Liver (tissue), 9 donors: Measurements from ENCODE around the gene APOBEC2. TPM values are rescaled to one million over a fixed set of nuclear protein-coding genes. Genes with fewer than 3 reads are reported as not detected.

Source experiments
- DNase-seq: peaks from one replicate; pipeline ENCODE4 v3.0.0-alpha.2; 2017; ENCODE audit warnings: low spot score
- H3K27ac ChIP-seq, 2 donors: one replicate each; pipeline ENCODE4 v1.7.0; 2013; ENCODE audit warnings: inconsistent platforms in 2 of 2, low read length in 2 of 2, control low read depth in 1 of 2, low read depth in 1 of 2, mild to moderate bottlenecking in 1 of 2
- H3K27me3 ChIP-seq, 4 donors: one replicate each; pipeline versions ENCODE4 v1.6.1 to v1.7.0; 2013; ENCODE audit warnings: low read length in 3 of 4, inconsistent platforms in 1 of 4, mild to moderate bottlenecking in 1 of 4, moderate library complexity in 1 of 4; ENCODE audit not compliant: control insufficient read depth in 4 of 4, insufficient read depth in 4 of 4
- H3K36me3 ChIP-seq, 4 donors: one replicate each; pipeline versions ENCODE4 v1.6.1 to v1.7.0; 2013; ENCODE audit warnings: low read length in 3 of 4, mild to moderate bottlenecking in 3 of 4, low read depth in 1 of 4, moderate library complexity in 1 of 4; ENCODE audit not compliant: control insufficient read depth in 4 of 4, insufficient read depth in 3 of 4
- H3K4me1 ChIP-seq, 4 donors: one replicate each; pipeline versions ENCODE4 v1.6.1 to v1.7.0; 2013; ENCODE audit warnings: low read length in 3 of 4, mild to moderate bottlenecking in 3 of 4, moderate library complexity in 1 of 4; ENCODE audit not compliant: control insufficient read depth in 4 of 4, insufficient read depth in 4 of 4
- H3K4me3 ChIP-seq, 3 donors: one replicate each; pipeline versions ENCODE4 v1.6.1 to v1.7.0; 2013; ENCODE audit warnings: low read length in 3 of 3, control low read depth in 1 of 3, low read depth in 1 of 3, mild to moderate bottlenecking in 1 of 3
- H3K9ac ChIP-seq, 2 donors: one replicate each; pipeline ENCODE4 v1.7.0; 2013; ENCODE audit warnings: low read length in 2 of 2, mild to moderate bottlenecking in 2 of 2, moderate library complexity in 2 of 2, control low read depth in 1 of 2, low read depth in 1 of 2
- H3K9me3 ChIP-seq, 4 donors: one replicate each; pipeline versions ENCODE4 v1.6.1 to v1.7.0; 2013; ENCODE audit warnings: low read length in 3 of 4; ENCODE audit not compliant: control insufficient read depth in 4 of 4
- ATF3 ChIP-seq: IDR thresholded peaks from 2 replicates; pipeline ENCODE4 v1.6.1; 2016; ENCODE audit warnings: antibody characterized with exemption
- EGR1 ChIP-seq, 2 donors: IDR thresholded peaks; 2 replicates each; pipeline ENCODE4 v1.6.1; 2016 to 2018; ENCODE audit warnings: antibody characterized with exemption in 2 of 2, low read depth in 2 of 2
- FOXA1 ChIP-seq: IDR thresholded peaks from 2 replicates; pipeline ENCODE4 v1.6.1; 2016; ENCODE audit warnings: antibody characterized with exemption
- FOXA2 ChIP-seq: IDR thresholded peaks from 2 replicates; pipeline ENCODE4 v1.6.1; 2016; ENCODE audit warnings: antibody characterized with exemption
- GABPA ChIP-seq, 2 donors: IDR thresholded peaks in 1 of 2; conservative IDR thresholded peaks in 1 of 2; 2 replicates each; pipeline ENCODE4 v1.6.1; 2016; ENCODE audit warnings: antibody characterized with exemption in 2 of 2, mild to moderate bottlenecking in 1 of 2, moderate library complexity in 1 of 2
- HNF4G ChIP-seq: IDR thresholded peaks from 2 replicates; pipeline ENCODE4 v1.6.1; 2016; ENCODE audit warnings: antibody characterized with exemption
- JUND ChIP-seq, 2 donors: IDR thresholded peaks; 2 replicates each; pipeline ENCODE4 v1.6.1; 2016; ENCODE audit warnings: antibody characterized with exemption in 2 of 2
- MAX ChIP-seq: IDR thresholded peaks from 2 replicates; pipeline ENCODE4 v1.6.1; 2016; ENCODE audit warnings: antibody characterized with exemption
- NR2F2 ChIP-seq: IDR thresholded peaks from 2 replicates; pipeline ENCODE4 v1.6.1; 2016; ENCODE audit warnings: antibody characterized with exemption
- RAD21 ChIP-seq, 2 donors: IDR thresholded peaks; 2 replicates each; pipeline ENCODE4 v1.6.1; 2016; ENCODE audit warnings: antibody characterized with exemption in 2 of 2, mild to moderate bottlenecking in 2 of 2
- REST ChIP-seq: IDR thresholded peaks from 2 replicates; pipeline ENCODE4 v1.6.1; 2016; ENCODE audit warnings: antibody characterized with exemption, mild to moderate bottlenecking
- RXRA ChIP-seq, 2 donors: IDR thresholded peaks; 2 replicates each; pipeline ENCODE4 v1.6.1; 2017 to 2018; ENCODE audit warnings: antibody characterized with exemption in 2 of 2, mild to moderate bottlenecking in 1 of 2
- SP1 ChIP-seq: IDR thresholded peaks from 2 replicates; pipeline ENCODE4 v1.6.1; 2018; ENCODE audit warnings: antibody characterized with exemption, mild to moderate bottlenecking
- YY1 ChIP-seq: IDR thresholded peaks from 2 replicates; pipeline ENCODE4 v1.6.1; 2016; ENCODE audit warnings: antibody characterized with exemption, mild to moderate bottlenecking
- WGBS: extraction: QIAGEN DNeasy Blood & Tissue Kit; methylation state at CpG from one replicate; pipeline ENCODE4 v1.1.7; 2013; 5-methylcytosine and 5-hydroxymethylcytosine counted together
- polyA plus RNA-seq, 2 donors: library from polyadenylated mRNA; stranded (reverse) in 1 of 2; unstranded in 1 of 2; fragments of 200-250 nt in 1 of 2; fragments of >200 nt in 1 of 2; fragmentation: Nextera tagmentation in 1 of 2; extraction: Ambion mirVana in 1 of 2; gene quantifications; one replicate each; pipeline versions ENCODE4 v1.2.1 to v1.2.3, GENCODE V29; 2013 to 2015
- total RNA-seq, 2 donors: library from RNA; depleted of rRNA; stranded (reverse); fragments of >200 nt; gene quantifications; one replicate each; pipeline ENCODE4 v1.2.3, GENCODE V29; 2014
- TF ChIP-seq, protein P1 (sequence below): IDR thresholded peaks from 2 replicates; pipeline ENCODE4 v1.6.1; 2016; ENCODE audit warnings: antibody characterized with exemption
- TF ChIP-seq, protein P2 (sequence below): fragments of 150-350 bp; IDR thresholded peaks from 2 replicates; pipeline ENCODE4 v1.5.1; 2017; ENCODE audit warnings: improper control_type of control experiment, low read depth, low read length; ENCODE audit not compliant: missing input control
- donor health status: healthy.
- donor health status: healthy.
- donor health status: healthy.
- donor health status: healthy.
- donor health status: healthy.

The APOBEC2 gene
- total and polyA plus RNA-seq, 4 donors = 1.6 to 2.3 TPM; not detected in 2

DNA sequence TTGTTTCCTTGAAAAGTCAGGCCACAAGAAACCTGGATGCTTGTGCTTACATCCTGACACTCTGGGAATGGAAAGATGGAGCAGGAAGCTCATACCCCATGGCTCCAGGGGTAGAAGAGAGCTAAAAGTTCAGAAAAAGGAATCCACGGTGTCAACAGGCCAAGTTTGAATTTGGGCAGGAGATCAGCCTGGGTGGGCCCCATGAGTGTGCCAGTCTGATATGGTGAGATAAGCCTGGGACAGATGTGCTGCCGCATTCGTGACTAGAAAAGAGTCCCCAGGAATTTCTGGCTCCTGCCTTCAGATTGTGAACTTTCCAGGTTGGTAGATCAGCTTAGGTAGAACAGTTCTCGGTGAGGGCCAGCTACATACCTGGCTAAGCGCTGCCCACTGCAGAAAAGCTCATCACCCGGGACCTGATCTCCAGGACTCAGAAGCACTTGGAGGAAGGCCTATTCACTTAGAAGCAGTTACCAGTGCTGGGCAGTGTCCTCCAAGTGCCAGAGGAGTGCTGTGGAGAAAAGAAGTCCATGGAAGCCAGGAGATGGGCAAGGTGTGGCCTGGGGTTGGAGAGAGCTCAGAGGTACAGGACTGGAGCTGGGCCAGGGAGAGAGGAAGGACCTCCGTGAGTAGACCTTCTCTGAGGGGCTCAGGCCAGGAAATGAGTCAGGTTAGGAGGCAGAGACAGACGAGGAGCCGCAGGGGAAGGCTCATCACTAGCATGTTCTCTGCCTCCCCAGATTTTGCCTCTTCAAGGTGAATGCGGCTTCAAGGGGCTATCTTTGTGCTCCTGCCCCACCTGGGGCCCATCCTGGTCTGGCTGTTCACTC is 10.6 kb upstream of the APOBEC2 start, which contains the start of gene TSPO2:
TSPO2 (plus strand) TSS at position 242 of the 830 bp plus-strand sequence; CDS start at position 761, 519 bp downstream.
- Histone ChIP-seq H3K4me1 (peaks cover 10 to 67% (median 48%) of the 10 kb centered on the region in 4 donors), H3K27ac (peak within 1 kb of the TSS; percentile 83 to 87), H3K27me3 (no peaks in the 10 kb centered on the region), H3K36me3 (no peaks in the 10 kb centered on the region), H3K9me3 (no peaks in the 10 kb centered on the region), H3K4me3 (no peak within 1 kb of the TSS), H3K9ac (no peak within 1 kb of the TSS)
- TF ChIP-seq HNF4G (no peak), RXRA (IDR thresholded peaks at IDR 0.05) (no peak), JUND (IDR thresholded peaks at IDR 0.05) (no peak), MAX (no peak)
- 91% methylated on average over 10 of the region's 10 CpGs for WGBS
- peak; percentile 71 for DNase-seq

- H3K9me3 ChIP-seq = no peaks in the 10 kb centered on the region
These were observed 9.9 kb upstream of the APOBEC2 start for GRCh38 chr6:41043151-41043550.

More at GRCh38 chr6:41043151-41043550, 9.9 kb upstream of the APOBEC2 start:
- TF ChIP-seq MAX = no peak
- TF ChIP-seq NR2F2 = no peak
- no peak for TF ChIP-seq FOXA2
- no peak for TF ChIP-seq JUND (IDR thresholded peaks at IDR 0.05)
- TF ChIP-seq EGR1 (IDR thresholded peaks at IDR 0.05; ENCODE audit: low read depth in 2 of 2) = no peak
- TF ChIP-seq GABPA (IDR thresholded peaks at IDR 0.05 in 1 of 2, conservative IDR thresholded peaks at IDR 0.05 in 1 of 2) = no peak
- no peak for TF ChIP-seq YY1
- TF ChIP-seq REST = no peak
- no peak for TF ChIP-seq ATF3
- TF ChIP-seq, protein P1, sequence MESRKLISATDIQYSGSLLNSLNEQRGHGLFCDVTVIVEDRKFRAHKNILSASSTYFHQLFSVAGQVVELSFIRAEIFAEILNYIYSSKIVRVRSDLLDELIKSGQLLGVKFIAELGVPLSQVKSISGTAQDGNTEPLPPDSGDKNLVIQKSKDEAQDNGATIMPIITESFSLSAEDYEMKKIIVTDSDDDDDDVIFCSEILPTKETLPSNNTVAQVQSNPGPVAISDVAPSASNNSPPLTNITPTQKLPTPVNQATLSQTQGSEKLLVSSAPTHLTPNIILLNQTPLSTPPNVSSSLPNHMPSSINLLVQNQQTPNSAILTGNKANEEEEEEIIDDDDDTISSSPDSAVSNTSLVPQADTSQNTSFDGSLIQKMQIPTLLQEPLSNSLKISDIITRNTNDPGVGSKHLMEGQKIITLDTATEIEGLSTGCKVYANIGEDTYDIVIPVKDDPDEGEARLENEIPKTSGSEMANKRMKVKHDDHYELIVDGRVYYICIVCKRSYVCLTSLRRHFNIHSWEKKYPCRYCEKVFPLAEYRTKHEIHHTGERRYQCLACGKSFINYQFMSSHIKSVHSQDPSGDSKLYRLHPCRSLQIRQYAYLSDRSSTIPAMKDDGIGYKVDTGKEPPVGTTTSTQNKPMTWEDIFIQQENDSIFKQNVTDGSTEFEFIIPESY = no peak
- TF ChIP-seq, protein P2, sequence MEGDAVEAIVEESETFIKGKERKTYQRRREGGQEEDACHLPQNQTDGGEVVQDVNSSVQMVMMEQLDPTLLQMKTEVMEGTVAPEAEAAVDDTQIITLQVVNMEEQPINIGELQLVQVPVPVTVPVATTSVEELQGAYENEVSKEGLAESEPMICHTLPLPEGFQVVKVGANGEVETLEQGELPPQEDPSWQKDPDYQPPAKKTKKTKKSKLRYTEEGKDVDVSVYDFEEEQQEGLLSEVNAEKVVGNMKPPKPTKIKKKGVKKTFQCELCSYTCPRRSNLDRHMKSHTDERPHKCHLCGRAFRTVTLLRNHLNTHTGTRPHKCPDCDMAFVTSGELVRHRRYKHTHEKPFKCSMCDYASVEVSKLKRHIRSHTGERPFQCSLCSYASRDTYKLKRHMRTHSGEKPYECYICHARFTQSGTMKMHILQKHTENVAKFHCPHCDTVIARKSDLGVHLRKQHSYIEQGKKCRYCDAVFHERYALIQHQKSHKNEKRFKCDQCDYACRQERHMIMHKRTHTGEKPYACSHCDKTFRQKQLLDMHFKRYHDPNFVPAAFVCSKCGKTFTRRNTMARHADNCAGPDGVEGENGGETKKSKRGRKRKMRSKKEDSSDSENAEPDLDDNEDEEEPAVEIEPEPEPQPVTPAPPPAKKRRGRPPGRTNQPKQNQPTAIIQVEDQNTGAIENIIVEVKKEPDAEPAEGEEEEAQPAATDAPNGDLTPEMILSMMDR = no peak
- no peak for TF ChIP-seq FOXA1
- TF ChIP-seq RAD21 (IDR thresholded peaks at IDR 0.05) = no peak
- TF ChIP-seq SP1 = no peak
- no peak for TF ChIP-seq HNF4G
- Histone ChIP-seq H3K27me3 (no peaks in the 10 kb centered on the region), H3K9ac (no peak overlapping the region), H3K36me3 (no peaks in the 10 kb centered on the region), H3K4me1 (peaks cover 10 to 60% (median 42%) of the 10 kb centered on the region in 4 donors), H3K27ac (no peak overlapping the region), H3K4me3 (no peak overlapping the region)
- no peak for DNase-seq
- WGBS = 97% methylated on average over 3 of the region's 3 CpGs
